ENCODE results near the gene ARID1B.

The ARID1B gene

DNA sequence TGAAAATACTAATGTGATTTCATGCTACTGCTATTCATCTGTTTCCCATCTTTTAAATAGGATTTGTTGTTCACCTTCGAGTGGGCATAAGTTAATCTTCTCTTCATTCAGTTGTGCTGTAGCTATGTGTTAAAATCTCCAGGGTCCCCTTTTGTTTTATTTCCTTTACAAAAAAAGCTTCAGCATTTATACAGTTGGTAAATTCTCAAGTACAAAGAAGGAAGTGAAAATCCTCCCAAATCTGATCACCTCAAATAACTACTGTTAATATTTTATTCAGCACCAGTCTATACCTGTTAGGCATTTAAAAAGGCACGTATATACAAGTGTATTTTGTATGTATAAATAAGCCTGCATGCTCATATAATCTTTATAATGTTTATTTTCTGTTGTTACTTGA is 294.9 kb downstream of the ARID1B start:
- no peak for DNase-seq (ENCODE audit: low read depth in 2 of 2)

DNA sequence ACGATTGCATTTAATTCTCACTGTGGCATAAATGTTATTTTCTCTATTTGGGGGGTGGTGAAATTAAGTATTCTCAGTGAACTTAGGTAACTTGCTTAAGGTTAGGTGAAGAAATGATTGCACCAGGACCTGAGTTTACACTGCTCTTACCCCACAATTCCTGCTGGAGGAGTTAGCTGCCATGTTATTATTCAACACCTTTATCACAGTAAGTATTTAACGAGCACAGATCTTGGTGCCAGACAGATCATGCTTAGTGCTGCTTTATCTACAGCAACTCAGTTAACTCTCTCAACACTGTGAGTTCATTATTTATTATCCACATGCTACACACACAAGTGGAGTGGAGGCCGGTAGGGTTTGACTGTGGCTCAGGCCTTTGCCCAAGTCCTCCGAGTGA is 296.4 kb downstream of the ARID1B start:
- DNase-seq (ENCODE audit: low read depth in 2 of 2): no peak

DNA sequence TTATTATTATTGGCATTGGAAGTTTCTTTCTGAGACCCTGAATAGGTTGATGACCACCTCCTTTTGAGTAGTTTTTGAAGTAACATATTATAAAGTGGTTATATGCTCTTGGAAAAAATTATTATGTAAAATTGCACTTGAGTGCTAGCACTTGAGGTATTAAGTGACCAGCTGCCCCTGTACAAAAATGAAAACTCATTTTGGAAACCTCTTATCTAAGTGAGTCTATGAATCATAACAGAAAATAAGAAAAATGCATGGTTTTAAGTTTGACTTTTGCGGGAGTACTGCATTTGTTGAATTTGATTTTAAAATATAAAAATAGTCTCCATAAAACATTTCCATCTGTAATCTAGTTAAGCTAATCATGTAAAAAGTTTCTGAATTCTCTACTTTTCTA is 297.8 kb downstream of the ARID1B start:
- no peak for DNase-seq (ENCODE audit: low read depth in 2 of 2)

DNA sequence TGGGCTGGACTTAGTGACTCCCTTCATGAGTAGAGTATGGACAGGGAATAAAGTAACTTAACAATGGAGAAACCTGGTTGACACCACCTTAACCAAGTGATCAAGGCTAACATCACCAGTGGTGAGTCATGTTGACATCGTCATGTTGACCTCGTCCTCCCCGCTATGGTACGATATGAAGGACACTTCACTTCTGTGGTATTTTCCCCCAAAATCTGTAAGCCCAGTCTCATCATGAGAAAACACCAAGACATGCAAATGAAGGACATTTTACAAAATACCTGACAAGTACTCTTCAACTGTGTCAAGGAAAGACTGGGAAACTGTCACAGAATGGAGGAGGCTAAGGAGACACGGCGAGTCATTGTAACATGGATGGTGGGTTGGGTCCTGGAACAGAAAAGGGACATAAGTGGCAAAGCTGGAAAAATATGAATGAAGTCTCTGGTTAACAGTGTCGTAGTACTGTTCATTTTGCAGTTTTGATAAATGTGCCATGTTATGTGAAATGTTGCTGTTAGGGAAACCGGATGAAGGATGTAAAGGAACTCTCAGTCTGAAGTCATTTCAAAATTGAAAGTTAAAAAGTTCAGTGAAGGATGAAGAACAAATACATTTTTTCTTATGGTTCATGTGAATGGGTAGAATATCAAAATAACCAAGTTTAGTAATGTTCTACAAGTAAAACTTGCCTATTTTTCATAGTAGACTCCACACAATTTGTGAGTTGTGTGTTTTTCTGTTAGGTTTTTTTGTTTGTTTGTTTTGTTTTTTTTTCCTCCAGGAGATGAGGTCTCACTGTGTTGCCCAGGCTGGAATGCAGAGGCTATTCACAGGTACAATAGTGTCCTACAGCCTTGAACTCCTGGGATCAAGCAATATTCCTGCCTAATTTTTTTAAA is 298.6 kb downstream of the ARID1B start:
- DNase-seq (ENCODE audit: low read depth in 2 of 2): no peak

DNA sequence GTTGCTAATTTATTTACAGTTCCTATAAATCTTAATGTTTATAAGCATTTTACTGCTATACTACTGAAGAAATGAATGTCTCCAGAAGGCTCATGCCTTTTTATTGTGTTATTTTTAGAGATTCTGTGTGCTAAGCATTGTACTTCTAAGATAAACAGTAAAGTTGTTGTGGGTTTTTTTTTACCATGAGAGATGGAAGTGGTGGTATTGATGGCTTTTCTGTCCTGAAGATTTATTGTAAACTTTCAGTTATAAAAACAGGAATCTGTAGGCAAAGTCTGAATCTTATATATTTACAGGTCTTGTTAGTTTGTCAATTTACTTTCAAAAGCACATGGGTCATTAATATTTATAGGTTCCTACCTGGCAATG is 299.3 kb downstream of the ARID1B start:
- DNase-seq (ENCODE audit: low read depth in 2 of 2): no peak

DNA sequence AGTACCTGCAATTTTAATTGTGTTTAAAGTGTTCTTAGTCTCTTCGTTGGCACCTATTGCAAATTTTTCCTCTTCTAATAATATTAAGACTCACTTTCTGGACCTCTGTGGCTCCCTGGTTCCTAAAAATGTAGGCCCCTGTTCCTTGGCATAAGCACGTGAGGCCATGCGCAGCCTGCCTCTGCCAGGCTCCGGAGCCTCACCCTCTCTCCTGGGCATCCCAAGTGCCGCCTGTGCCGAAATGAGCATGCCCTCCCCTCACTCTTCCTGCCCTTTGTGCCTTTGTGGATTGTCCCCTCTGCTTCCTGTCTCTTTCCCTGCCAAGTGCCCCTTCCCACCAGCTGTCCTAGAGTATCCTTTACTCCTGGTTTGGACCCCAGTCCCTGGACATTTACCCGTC is 300.1 kb downstream of the ARID1B start:
- DNase-seq (ENCODE audit: low read depth in 2 of 2): no peak

DNA sequence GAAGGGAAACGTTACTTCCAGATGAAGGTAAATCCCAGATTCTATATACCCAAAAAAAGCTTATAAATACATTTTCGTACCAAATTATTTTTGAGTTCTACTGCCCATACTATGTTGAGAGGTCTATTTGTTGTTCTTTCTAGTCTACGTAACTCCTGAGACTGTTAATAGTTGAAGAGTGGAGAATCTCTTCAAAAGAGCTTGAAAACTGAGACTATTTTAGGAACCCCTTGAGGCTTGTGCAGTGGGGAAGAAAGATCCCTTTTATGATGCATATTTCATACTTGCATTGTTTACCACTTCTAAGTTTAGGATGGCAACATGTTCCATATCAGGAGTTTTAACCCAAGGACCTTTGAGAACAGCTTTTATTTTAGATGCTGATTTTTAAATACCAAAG is 301.1 kb downstream of the ARID1B start:
- no peak for DNase-seq (ENCODE audit: low read depth in 2 of 2)

DNA sequence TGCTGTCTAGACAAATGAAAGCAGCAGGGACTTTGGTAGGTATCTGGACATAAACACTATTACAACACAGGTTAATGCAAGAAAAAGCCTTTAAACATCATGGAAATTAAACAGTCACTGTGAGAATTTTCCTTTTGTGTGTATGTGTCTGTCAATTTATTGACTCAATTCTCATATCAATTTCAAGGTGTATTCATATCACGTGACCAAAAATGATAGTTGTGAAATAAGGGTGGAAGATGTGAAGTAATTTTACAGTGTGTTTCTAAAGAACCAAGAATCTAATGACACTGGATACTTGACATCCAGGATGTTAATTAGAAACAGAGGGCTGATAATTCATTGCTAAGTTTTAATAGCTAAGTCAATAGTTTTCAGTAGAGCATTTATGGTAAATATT is 302.1 kb downstream of the ARID1B start:
- no peak for DNase-seq (ENCODE audit: low read depth in 2 of 2)

DNA sequence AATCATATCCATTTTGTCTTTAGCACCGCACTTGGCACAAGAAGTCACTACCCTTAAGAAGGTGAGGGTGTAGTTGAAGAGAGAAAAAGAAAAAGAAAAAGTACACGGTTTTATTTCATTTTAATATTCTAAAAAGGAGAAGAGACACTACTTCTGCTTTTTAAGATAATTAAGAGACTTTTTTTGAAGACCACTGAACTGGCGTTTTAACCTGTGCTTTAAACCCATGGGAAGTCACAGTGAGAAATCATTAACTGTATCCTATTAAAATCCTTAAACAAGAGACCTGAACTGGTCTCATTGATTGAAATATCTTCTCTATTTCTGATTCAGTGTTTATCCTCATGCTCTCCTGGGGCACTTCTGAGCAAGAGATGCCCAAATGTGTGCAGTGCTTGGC is 302.6 kb downstream of the ARID1B start:
- no peak for DNase-seq (ENCODE audit: low read depth in 2 of 2)

DNA sequence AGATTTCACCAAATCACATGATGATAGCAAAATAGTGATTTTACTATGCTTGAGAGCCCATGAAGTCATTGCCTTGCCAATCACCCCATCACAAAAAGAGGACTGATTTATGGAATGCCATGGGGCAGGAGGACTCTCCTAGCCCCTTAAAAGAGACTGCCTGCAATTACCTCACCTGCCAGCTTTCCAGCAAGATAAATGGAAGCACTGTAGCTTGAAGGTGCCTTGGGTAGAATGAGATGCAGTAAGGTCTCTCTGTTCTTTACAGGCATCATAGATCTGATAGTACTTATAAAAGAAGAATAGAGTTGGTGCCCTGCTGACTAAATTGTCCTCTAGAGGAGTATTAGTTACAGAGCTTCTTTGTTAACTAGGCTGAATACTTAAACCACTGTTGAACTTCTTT is 303.8 kb downstream of the ARID1B start:
- no peak for DNase-seq (ENCODE audit: low read depth in 2 of 2)

DNA sequence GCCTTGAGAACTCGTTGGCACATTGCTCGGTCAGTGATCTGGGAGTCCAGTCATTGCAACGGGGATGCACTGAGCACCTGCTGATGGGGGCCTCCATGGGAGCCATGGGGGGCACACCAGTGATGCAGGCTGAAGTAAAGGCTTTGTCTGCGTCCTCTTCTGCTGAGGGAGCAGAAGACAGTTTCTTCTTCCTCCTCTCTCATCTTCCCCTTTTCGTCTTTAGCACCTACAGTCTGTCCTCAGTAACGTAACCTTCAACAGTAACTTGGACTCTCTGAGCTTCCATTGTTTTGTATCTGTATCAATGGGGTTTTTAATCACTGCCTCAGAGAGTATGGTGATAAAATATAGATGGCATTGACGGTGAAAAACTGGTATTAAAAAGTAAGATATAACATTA is 306.2 kb downstream of the ARID1B start:
- DNase-seq (ENCODE audit: low read depth in 2 of 2): no peak

DNA sequence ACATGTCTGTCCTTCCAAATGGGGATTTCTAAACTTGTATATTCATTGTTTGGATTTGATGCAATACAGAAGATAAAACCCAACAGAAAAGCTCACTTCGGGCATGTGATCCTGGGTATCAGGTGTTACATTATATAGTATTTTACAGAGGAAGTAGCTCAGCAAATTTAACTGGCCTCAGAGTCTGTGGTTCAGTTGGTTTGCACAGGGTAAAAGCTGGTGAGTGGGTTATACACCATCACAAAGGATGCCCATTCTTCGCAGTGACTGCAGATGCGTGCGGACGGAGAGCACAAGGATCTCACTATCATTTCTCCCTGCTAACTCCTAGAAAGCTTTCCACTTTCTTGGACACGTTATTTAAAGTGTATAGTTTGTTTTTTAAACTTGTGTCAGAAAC is 309.5 kb downstream of the ARID1B start:
- no peak for DNase-seq (ENCODE audit: low read depth in 2 of 2)

DNA sequence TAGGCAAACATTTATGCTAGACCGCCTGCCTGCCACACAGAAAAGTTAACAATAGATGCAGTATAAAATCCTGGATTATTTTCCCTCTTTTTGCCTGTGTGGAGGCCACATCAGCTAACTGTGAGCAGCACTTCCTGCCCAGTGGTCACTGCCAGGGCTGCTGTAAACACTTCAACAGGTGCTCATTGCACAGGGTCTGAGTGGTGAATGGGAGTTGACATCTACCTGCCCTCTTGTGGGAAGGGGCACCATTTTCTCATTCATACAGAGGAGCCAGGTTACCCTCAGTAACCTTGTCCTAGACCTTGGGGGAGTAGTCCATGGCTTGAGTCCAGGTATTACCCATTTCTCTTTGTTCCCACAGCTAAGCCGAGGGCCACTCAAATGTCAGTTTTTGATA is 310.8 kb downstream of the ARID1B start:
- no peak for DNase-seq (ENCODE audit: low read depth in 2 of 2)

DNA sequence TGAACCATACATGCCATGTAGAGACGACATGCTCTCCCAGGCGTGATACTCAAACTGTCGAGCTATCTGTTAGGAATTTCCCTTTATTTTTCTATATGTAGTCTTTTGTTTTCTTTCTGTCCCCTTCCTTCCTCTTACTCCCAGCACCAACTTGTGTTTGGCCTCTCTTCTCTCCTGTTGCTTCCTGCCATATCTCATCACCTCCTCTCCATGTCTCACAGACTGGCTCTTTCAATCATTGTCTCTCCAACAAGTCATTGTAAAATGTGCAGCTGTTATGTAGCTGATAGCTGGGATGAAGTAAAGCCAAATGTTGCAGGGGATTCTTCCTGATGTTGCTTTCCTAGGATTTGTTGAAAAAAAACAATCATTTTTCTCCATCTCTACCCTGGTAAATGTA is 311.7 kb downstream of the ARID1B start:
- DNase-seq (ENCODE audit: low read depth in 2 of 2): no peak

DNA sequence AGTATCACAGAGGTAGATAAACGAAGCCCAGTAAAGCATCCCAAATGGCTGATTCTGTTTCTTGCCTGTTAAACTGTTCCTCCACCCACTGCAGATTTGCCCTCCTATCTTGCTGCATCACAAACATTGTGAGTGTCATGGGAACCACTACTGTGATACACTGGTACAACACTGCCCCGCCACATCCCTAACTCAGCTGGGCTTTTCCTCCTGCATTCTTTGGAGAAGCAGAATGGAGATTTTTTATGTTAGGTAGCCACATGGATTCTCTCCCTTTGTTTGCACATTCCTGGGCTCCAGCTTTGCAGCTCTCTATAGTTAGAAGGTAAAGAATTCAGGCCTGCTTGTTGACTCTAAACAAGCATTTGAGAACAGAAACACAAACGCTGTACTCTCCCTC is 312.1 kb downstream of the ARID1B start:
- DNase-seq (ENCODE audit: low read depth in 2 of 2): no peak

DNA sequence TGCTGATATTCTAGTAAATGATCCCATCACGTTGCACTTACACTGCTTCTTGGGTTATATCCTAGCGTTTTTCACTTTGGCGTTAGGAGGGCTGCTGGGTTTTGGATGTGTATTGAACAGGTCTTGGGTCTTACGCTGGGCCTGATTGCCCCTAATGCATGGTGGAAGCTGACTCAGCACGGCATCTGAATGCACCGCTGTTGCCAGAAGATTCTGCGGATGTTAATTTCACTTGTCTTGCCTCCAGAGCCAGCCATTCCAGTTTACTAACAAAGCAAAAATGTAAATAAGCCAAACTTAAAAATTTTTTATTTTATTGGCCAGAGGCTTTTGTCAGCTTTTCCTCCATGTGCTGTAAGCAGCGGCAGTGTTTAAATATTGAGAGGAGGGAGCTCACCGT is 312.7 kb downstream of the ARID1B start:
- DNase-seq (ENCODE audit: low read depth in 2 of 2): no peak

DNA sequence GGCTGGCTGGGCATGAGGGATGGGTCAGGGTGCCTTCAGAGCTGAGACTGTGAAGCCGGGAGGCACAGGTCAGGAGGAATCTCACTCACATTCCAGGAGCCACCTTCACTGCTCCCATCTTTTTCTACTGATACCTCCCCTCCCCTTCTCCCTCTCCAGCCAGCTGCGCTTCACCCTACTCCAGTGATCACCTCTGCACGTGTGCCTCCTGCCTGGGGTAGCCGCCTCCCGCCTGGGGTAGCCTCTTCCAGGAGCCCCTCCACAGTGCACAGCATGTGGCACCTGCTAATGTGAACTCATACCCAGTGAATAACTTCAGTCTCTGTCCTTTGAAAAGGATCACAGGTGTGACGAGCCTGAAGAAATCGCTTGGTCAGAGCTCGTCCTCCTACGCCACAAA is 313.6 kb downstream of the ARID1B start:
- DNase-seq (ENCODE audit: low read depth in 2 of 2): no peak

DNA sequence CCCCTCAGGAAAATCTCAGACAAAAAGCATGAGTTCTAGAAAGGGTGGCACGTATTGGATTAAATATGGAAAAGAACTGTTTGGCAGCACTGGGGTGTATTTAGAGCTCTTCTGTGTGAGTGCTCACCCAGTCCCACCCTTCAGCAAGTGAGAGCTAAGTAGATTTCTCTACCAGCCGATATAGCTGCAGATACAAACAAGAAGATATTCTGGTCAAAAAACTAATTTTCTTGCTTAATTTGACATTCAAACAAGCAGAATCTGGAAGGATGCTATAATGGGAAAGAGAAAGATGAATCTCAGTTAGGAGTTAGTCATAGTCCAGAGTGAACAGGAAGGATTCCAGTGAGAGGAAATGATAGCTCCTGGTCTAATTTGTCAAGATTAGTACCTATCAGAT is 314.1 kb downstream of the ARID1B start:
- no peak for DNase-seq (ENCODE audit: low read depth in 2 of 2)

DNA sequence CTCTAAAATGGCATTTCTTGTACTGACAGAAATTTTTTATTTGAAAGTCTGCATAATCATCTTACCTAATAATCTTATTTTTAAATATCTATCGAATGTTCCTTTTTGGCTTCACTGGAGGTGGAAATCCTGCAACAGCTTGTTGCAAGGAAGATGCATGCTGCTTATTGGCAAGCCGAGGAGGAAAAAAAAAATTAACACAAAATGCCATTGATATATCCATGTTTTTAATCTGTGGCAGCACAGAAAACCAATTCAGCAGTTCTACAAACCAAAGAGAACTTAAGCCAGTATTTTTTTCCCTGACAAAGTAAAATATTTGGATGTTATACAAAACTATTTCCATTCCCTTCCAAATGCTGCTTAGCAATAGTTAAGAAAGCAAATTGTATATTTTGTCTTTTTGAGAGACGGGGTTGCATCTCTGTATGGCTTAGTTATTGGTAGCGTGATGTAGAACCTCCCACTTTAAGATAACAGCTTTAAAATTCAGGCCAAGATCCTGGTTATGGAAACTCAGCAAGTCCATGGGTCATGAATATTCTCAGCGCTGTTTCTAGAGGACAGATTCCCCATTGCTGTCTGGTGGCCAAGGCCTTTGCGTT is 314.8 kb downstream of the ARID1B start:
- DNase-seq (ENCODE audit: low read depth in 2 of 2): no peak

DNA sequence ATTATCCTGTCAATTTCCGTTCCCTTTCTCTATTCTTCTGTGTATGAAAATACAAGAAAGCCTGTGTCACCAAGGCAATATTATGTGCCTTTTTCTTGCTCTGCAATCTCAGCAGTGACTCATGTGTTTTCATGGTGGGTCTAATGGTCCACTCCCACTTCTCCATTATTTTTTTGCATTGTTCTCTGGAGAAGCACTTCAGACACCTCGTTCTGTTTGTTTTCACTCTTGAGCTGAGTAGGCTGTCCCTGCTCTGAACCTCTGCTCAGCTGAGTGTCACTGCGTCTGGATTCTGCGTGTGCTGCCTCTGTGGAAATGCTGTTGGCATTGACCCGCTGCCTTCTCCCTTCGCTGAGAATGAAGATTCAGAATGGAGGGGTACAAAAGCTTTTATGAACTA is 315.6 kb downstream of the ARID1B start:
- no peak for DNase-seq (ENCODE audit: low read depth in 2 of 2)

DNA sequence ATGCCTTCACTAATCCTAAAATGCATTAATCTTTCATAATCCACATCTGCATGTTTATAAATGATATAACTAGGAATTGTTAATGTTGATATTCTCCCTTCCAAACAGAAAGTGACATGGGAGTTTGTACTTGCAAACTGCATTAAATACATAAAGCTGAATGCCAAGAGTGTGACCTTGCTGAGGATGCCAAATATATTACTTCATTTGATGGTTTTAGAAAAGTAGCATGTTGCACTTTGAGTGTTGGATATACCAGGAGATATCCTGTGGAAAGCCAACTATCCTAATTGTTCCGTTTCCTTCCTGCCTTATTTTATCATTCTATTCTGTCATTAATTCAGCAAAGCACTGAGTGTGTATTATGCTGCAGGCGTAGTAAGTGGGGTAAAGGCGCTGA is 316.4 kb downstream of the ARID1B start:
- DNase-seq (ENCODE audit: low read depth in 2 of 2): no peak

DNA sequence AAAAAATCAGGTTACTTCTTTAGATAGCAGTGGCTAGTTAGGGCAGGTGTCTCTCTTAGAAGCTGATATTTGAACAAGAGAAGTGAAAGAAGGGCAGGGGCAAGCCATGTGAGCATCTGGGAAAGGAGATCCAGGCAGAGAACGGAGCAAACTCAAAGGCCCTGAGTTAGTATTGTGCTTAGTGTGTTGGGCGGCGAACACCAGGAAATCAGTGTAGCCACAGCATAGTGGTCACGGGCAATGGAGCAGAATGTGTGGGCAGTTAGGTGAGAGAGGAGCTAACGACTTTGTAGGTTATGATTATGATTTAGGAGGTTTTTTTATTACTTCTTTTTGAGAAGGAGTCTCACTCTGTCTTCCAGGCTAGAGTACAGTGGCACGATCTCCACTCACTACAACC is 316.9 kb downstream of the ARID1B start:
- DNase-seq (ENCODE audit: low read depth in 2 of 2): no peak

DNA sequence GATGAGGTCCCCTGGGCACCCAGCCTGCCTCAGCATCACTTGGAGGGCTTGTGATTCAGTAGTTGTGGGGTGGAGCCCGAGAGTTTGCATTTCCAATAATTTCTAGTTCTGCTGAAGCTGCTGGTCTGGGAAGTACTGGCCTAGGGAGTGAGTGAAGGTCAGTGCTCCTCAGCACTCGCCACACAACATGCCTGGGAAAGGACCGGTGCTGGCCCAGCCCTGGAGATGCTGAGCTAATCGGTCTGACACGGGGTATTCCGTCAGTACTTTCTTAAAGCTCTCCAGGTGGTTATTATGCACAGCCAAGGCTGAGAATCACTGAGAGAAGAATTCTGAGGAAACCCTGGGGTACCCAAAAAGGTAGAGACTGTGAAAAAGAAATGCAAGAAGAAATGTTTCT is 317.9 kb downstream of the ARID1B start:
- DNase-seq (ENCODE audit: low read depth in 2 of 2): no peak

DNA sequence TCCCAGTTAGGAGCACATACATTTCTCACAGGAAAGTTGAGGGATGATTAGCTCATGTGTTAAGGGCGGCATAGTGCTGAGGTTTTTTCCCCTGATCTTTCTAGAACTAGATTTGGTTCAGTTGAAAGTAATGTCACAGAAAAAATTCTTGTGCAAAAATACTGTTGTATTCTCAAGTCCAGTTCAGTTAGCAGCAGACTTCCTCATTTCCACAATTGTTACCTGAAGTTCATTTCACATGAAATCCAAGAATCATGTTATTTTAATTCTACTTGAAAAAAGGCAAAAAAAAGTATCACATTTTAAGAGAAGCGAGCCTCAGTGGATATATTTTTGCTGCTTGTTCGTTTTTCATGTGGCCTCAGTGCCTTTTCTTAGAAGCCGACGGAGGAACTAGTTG is 318.4 kb downstream of the ARID1B start:
- DNase-seq (ENCODE audit: low read depth in 2 of 2): no peak
